K562 (cell line): ENCODE results near the gene RNH1. TPM values are rescaled to one million over a fixed set of nuclear protein-coding genes. Genes with fewer than 3 reads are reported as not detected.
A peak's percentile ranks its signal among the peaks of the same experiment; 100 is the strongest.

Source experiments
- CBX2 ChIP-seq: fragments of 200-600 bp; sonication (generic); IDR thresholded peaks from one replicate; pipeline ENCODE4 v1.6.1; 2012; ENCODE audit warnings: mild to moderate bottlenecking, low read length, inconsistent platforms; ENCODE audit not compliant: insufficient read depth, poor library complexity, severe bottlenecking
- DPF2 ChIP-seq: fragments of 450-650 bp; IDR thresholded peaks from 2 replicates; pipeline ENCODE4 v1.6.1; 2016
- GATA2 ChIP-seq: sonication (generic); formaldehyde crosslinking; IDR thresholded peaks from 2 replicates; pipeline ENCODE4 v1.4.0; 2020; ENCODE audit warnings: mild to moderate bottlenecking, missing genetic modification reagents
- GTF2E2 ChIP-seq: fragments of 200-800 bp; sonication (Bioruptor generic); IDR thresholded peaks from 2 replicates; pipeline ENCODE4 v1.6.1; 2016; ENCODE audit warnings: missing genetic modification characterization, missing compliant biosample characterization
- JUND ChIP-seq, 2 experiments: IDR thresholded peaks; 2 replicates in 1 of 2; 3 replicates in 1 of 2; pipeline ENCODE4 v1.6.1; 2011; ENCODE audit warnings: borderline replicate concordance in 2 of 2, low read depth in 2 of 2, low read length in 2 of 2, improper control_type of control experiment in 1 of 2, missing biosample characterization in 1 of 2, missing genetic modification characterization in 1 of 2, missing genetic modification reagents in 1 of 2
- POLR2H ChIP-seq: IDR thresholded peaks from 2 replicates; pipeline ENCODE4 v1.6.1; 2016; ENCODE audit warnings: missing genetic modification characterization, low read depth, mild to moderate bottlenecking, control low read depth, missing compliant biosample characterization, moderate library complexity
- SNIP1 ChIP-seq: fragments of 450-650 bp; IDR thresholded peaks from 2 replicates; pipeline ENCODE4 v1.7.1; 2017; ENCODE audit warnings: low read depth, mild to moderate bottlenecking
- TCF7 ChIP-seq: sonication (generic); IDR thresholded peaks from 2 replicates; pipeline ENCODE4 v1.6.1; 2016; ENCODE audit warnings: antibody characterized with exemption, borderline replicate concordance
- YY1 ChIP-seq, 3 experiments: IDR thresholded peaks; 2 replicates each; pipeline ENCODE4 v1.6.1; 2011; ENCODE audit warnings: low read length in 2 of 3, mild to moderate bottlenecking in 2 of 3, moderate library complexity in 2 of 3, borderline replicate concordance in 1 of 3, control low read depth in 1 of 3, low read depth in 1 of 3; ENCODE audit not compliant: insufficient read depth in 3 of 3, insufficient replicate concordance in 2 of 3, control insufficient read depth in 1 of 3, insufficient read length in 1 of 3; ENCODE audit errors: extremely low read depth in 1 of 3
- ZKSCAN8 ChIP-seq: fragments of 200-800 bp; sonication (Bioruptor generic); IDR thresholded peaks from 2 replicates; pipeline ENCODE4 v1.6.1; 2016; ENCODE audit warnings: missing genetic modification characterization, missing compliant biosample characterization
- ZNF143 ChIP-seq: sonication (generic); formaldehyde crosslinking; IDR thresholded peaks from 2 replicates; pipeline ENCODE4 v1.9.0; 2022; ENCODE audit warnings: mild to moderate bottlenecking, missing genetic modification reagents
- ZNF175 ChIP-seq: fragments of 200-800 bp; sonication (Bioruptor generic); IDR thresholded peaks from 2 replicates; pipeline ENCODE4 v1.6.1; 2016; ENCODE audit warnings: low read depth, mild to moderate bottlenecking, missing genetic modification characterization, missing compliant biosample characterization
- polyA plus RNA-seq, 8 experiments: library from polyadenylated mRNA; depleted of rRNA in 4 of 8; stranded (reverse) in 5 of 8; unstranded in 3 of 8; fragments of >200 nt; fragmentation: Nextera tagmentation in 2 of 8; fragmentation: Illumina TruSeq in 1 of 8; extraction: Ambion mirVana in 2 of 8; extraction: Trizol in 1 of 8; gene quantifications; 2 replicates each; pipeline versions ENCODE4 v1.2.1 to v1.2.3, GENCODE V29; 2011 to 2014; ENCODE audit warnings: inconsistent platforms in 1 of 8, missing spikeins in 1 of 8
- total RNA-seq, 7 experiments: library from RNA; depleted of rRNA in 6 of 7; stranded (reverse); fragments of >200 nt in 6 of 7; fragmentation: Illumina TruSeq in 2 of 7; extraction: Trizol in 2 of 7; gene quantifications; 2 replicates each; pipeline versions ENCODE4 v1.2.1 to v1.2.3, GENCODE V29; 2011 to 2021; ENCODE audit warnings: low replicate concordance in 1 of 7
- TF ChIP-seq, protein P1 (sequence below): fragments of 250-450 bp; sonication (Bioruptor Pico); IDR thresholded peaks from 2 replicates; pipeline ENCODE4 v1.4.0; 2020; ENCODE audit warnings: mild to moderate bottlenecking
- TF ChIP-seq, protein P2 (sequence below): fragments of 250-450 bp; sonication (Bioruptor Pico); IDR thresholded peaks from 2 replicates; pipeline ENCODE4 v1.5.0; 2021
- TF ChIP-seq, protein P3 (sequence below): sonication (generic); formaldehyde crosslinking; IDR thresholded peaks from 2 replicates; pipeline ENCODE4 v1.8.1; 2023; ENCODE audit warnings: mild to moderate bottlenecking, missing genetic modification reagents, moderate library complexity
- TF ChIP-seq, protein P4 (sequence below), 2 experiments: fragments of 200-800 bp in 1 of 2; sonication (Bioruptor generic) in 1 of 2; sonication (generic) in 1 of 2; formaldehyde crosslinking in 1 of 2; IDR thresholded peaks in 1 of 2; conservative IDR thresholded peaks in 1 of 2; 2 replicates each; pipeline versions ENCODE4 v1.5.0 to v1.6.1; 2016 to 2020; ENCODE audit warnings: missing compliant biosample characterization in 1 of 2, missing genetic modification characterization in 1 of 2, missing genetic modification reagents in 1 of 2
- TF ChIP-seq, protein P5 (sequence below): fragments of 450-650 bp; formaldehyde crosslinking; IDR thresholded peaks from 2 replicates; pipeline ENCODE4 v1.4.0; 2022; ENCODE audit warnings: mild to moderate bottlenecking, moderate library complexity

Gene RNH1
- total and polyA plus RNA-seq, 9 of the 15 experiments (the other 6 are each of a cell fraction or from before 2014, with no cell fraction given), result 2.5 to 160 (median 44.3) TPM

DNA sequence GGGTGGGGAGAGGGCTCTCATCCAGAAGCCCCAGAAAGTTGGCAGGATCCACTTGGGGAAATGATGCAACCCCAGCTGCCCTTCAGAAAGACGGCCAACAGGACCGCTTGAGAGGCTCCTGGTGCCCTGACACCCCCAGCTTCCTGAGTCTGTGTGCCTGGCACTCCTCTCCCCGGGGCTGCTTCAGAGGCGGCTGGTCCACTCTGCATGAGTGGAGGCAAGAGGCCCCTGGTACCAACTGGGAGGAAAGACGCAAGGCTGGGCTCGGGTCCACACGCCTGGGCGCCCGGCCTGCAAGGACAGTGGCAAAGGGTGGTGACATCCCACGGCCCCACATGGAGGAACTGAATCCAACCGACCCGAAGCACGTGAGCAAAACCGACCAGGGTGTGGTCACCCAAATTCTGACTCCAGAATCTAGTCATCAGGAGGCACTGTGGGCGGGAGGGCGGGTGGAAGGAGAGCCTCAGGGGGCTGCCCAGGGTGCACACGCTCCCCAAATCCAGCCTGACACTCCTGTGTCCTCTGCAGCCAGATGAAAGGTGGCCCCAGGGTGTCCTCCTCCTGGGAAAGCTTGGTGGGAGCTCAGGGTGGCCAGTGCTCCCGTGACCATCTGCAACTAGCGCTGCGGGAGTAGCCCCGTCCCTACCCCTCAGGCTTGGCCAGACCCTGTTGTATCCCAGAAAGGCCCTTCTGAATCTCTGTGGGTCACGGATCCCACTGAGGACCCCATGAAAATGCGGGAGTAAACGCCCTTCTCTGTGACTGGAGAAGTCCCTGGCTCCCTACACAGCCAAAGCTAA lies 3.7 kb downstream of the RNH1 start (continued):
- TF ChIP-seq, protein P1, sequence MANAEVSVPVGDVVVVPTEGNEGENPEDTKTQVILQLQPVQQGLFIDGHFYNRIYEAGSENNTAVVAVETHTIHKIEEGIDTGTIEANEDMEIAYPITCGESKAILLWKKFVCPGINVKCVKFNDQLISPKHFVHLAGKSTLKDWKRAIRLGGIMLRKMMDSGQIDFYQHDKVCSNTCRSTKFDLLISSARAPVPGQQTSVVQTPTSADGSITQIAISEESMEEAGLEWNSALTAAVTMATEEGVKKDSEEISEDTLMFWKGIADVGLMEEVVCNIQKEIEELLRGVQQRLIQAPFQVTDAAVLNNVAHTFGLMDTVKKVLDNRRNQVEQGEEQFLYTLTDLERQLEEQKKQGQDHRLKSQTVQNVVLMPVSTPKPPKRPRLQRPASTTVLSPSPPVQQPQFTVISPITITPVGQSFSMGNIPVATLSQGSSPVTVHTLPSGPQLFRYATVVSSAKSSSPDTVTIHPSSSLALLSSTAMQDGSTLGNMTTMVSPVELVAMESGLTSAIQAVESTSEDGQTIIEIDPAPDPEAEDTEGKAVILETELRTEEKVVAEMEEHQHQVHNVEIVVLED (CRISPR knock-in tag), result no peak
- TF ChIP-seq YY1 (IDR thresholded peaks at IDR 0.05; ENCODE audit: borderline replicate concordance in 1 of 3, control insufficient read depth in 1 of 3, extremely low read depth in 1 of 3, insufficient read depth in 3 of 3, insufficient read length in 1 of 3, insufficient replicate concordance in 2 of 3, low read depth in 1 of 3, low read length in 2 of 3) (no peak), ZNF143 (CRISPR knock-in tag) (no peak), SNIP1 (no peak), CBX2 (no peak), ZNF175 (CRISPR knock-in tag) (0 out of 2 replicates have a peak, but pooled peaks have one; percentile 30), JUND (IDR thresholded peaks at IDR 0.05; ENCODE audit: borderline replicate concordance, low read depth, low read length) (no peak), JUND (tag; IDR thresholded peaks at IDR 0.05; ENCODE audit: borderline replicate concordance, low read depth, low read length) (no peak), TCF7 (no peak), DPF2 (no peak), POLR2H (no peak), GATA2 (CRISPR knock-in tag) (no peak), GTF2E2 (tag) (0 out of 2 replicates have a peak, but pooled peaks have one; percentile 40), ZKSCAN8 (no peak)
- TF ChIP-seq, protein P2, sequence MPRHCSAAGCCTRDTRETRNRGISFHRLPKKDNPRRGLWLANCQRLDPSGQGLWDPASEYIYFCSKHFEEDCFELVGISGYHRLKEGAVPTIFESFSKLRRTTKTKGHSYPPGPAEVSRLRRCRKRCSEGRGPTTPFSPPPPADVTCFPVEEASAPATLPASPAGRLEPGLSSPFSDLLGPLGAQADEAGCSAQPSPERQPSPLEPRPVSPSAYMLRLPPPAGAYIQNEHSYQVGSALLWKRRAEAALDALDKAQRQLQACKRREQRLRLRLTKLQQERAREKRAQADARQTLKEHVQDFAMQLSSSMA (CRISPR knock-in tag), result no peak
- TF ChIP-seq, protein P3, sequence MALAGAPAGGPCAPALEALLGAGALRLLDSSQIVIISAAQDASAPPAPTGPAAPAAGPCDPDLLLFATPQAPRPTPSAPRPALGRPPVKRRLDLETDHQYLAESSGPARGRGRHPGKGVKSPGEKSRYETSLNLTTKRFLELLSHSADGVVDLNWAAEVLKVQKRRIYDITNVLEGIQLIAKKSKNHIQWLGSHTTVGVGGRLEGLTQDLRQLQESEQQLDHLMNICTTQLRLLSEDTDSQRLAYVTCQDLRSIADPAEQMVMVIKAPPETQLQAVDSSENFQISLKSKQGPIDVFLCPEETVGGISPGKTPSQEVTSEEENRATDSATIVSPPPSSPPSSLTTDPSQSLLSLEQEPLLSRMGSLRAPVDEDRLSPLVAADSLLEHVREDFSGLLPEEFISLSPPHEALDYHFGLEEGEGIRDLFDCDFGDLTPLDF (CRISPR knock-in tag), result no peak
- TF ChIP-seq, protein P4, sequence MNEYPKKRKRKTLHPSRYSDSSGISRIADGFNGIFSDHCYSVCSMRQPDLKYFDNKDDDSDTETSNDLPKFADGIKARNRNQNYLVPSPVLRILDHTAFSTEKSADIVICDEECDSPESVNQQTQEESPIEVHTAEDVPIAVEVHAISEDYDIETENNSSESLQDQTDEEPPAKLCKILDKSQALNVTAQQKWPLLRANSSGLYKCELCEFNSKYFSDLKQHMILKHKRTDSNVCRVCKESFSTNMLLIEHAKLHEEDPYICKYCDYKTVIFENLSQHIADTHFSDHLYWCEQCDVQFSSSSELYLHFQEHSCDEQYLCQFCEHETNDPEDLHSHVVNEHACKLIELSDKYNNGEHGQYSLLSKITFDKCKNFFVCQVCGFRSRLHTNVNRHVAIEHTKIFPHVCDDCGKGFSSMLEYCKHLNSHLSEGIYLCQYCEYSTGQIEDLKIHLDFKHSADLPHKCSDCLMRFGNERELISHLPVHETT (CRISPR knock-in tag; conservative IDR thresholded peaks at IDR 0.05 in 1 of 2, IDR thresholded peaks at IDR 0.05 in 1 of 2), result 0 out of 4 replicates have a peak, but pooled peaks of 1 of the 2 experiments have one; percentile 20
- TF ChIP-seq, protein P5, sequence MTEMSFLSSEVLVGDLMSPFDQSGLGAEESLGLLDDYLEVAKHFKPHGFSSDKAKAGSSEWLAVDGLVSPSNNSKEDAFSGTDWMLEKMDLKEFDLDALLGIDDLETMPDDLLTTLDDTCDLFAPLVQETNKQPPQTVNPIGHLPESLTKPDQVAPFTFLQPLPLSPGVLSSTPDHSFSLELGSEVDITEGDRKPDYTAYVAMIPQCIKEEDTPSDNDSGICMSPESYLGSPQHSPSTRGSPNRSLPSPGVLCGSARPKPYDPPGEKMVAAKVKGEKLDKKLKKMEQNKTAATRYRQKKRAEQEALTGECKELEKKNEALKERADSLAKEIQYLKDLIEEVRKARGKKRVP (CRISPR knock-in tag), result peak; percentile 49
